CD4-positive, alpha-beta T cell (primary cell): ENCODE data around the gene CCT2. TPM values are rescaled to one million over a fixed set of nuclear protein-coding genes. Genes with fewer than 3 reads are reported as not detected.

Experiments
- ATAC-seq: fragments of 200-7000 bp; cut with Tn5 transposase; one replicate; pipeline ENCODE4 v1.10.0; 2022; ENCODE audit warnings: mild to moderate bottlenecking; ENCODE audit not compliant: poor library complexity
- CTCF ChIA-PET: fragments of 350-600 bp; sonication (Branson Sonifier 250); formaldehyde crosslinking; loops from one replicate; lab custom pipeline; 2021; ENCODE audit warnings: antibody characterized with exemption, inconsistent platforms; lab: Charles Lee
- POLR2A ChIA-PET: fragments of 350-600 bp; sonication (Branson Sonifier 250); formaldehyde crosslinking; loops from one replicate; lab custom pipeline; 2021; ENCODE audit warnings: antibody characterized with exemption, inconsistent platforms; lab: Charles Lee
- DNase-seq, 14 experiments: peaks; one replicate each; pipeline ENCODE4 v3.0.0-alpha.2; 2013 to 2020; ENCODE audit warnings: mixed read lengths in 2 of 14
- H3K27ac ChIP-seq, 2 donors: one replicate each; pipeline versions ENCODE4 v1.5.1 to v1.7.0; 2013; ENCODE audit warnings: low read length in 2 of 2, low read depth in 1 of 2, mild to moderate bottlenecking in 1 of 2
- H3K27me3 ChIP-seq, 2 experiments: 1 replicate in 1 of 2; 2 replicates in 1 of 2; pipeline versions ENCODE4 v1.6.1 to v1.7.0; 2013; ENCODE audit warnings: low read length in 2 of 2, control low read depth in 1 of 2, mild to moderate bottlenecking in 1 of 2, moderate library complexity in 1 of 2; ENCODE audit not compliant: insufficient read depth in 2 of 2, control insufficient read depth in 1 of 2
- H3K36me3 ChIP-seq: one replicate; pipeline ENCODE4 v1.6.1; 2013; ENCODE audit warnings: low read length, control low read depth; ENCODE audit not compliant: insufficient read depth
- H3K4me1 ChIP-seq: one replicate; pipeline ENCODE4 v1.6.1; 2013; ENCODE audit warnings: low read length, control low read depth; ENCODE audit not compliant: insufficient read depth
- H3K4me3 ChIP-seq: one replicate; pipeline ENCODE4 v1.5.1; 2013; ENCODE audit warnings: mild to moderate bottlenecking, low read length, moderate library complexity
- H3K9me3 ChIP-seq, 2 experiments: 1 replicate in 1 of 2; 2 replicates in 1 of 2; pipeline versions ENCODE4 v1.6.1 to v1.7.0; 2013; ENCODE audit warnings: low read length in 2 of 2, mild to moderate bottlenecking in 2 of 2, control low read depth in 1 of 2, moderate library complexity in 1 of 2; ENCODE audit not compliant: control insufficient read depth in 1 of 2, insufficient read depth in 1 of 2
- H3K27ac Mint-ChIP-seq: one replicate; pipeline ENCODE4 v1.8.0; 2020; ENCODE audit warnings: mixed read lengths
- H3K27me3 Mint-ChIP-seq: one replicate; pipeline ENCODE4 v1.8.0; 2021; ENCODE audit warnings: mixed read lengths
- H3K36me3 Mint-ChIP-seq: one replicate; pipeline ENCODE4 v1.8.0; 2021; ENCODE audit warnings: low read depth, mixed read lengths
- H3K4me1 Mint-ChIP-seq: one replicate; pipeline ENCODE4 v1.8.0; 2021; ENCODE audit warnings: low read depth, mixed read lengths
- H3K4me3 Mint-ChIP-seq: one replicate; pipeline ENCODE4 v1.8.0; 2020; ENCODE audit warnings: mild to moderate bottlenecking, mixed read lengths
- H3K9me3 Mint-ChIP-seq: one replicate; pipeline ENCODE4 v1.8.0; 2020; ENCODE audit warnings: mixed read lengths
- intact Hi-C, 2 experiments: fragments of 100-400 bp; cut with DNase I in 1 of 2; cut with micrococcal nuclease in 1 of 2; formaldehyde crosslinking; loops; one replicate each; pipeline versions ENCODE4 v1.15.1 to v1.9.0; 2023 to 2025; cut with DNase I, micrococcal nuclease
- total RNA-seq, 174 experiments: library from RNA in 2 of 174; stranded (reverse) in 2 of 174; gene quantifications; one replicate each; pipeline ENCODE4 v1.2.3 and lab custom pipeline; 2021 to 2026
- TF ChIP-seq, protein P1 (sequence below): fragments of 200-600 bp; IDR thresholded peaks from one replicate; pipeline ENCODE4 v1.8.0; 2022; ENCODE audit warnings: antibody characterized with exemption, mild to moderate bottlenecking

CCT2 gene
- total RNA-seq, 2 experiments from 2014 or later: 173 to 177 TPM

DNA sequence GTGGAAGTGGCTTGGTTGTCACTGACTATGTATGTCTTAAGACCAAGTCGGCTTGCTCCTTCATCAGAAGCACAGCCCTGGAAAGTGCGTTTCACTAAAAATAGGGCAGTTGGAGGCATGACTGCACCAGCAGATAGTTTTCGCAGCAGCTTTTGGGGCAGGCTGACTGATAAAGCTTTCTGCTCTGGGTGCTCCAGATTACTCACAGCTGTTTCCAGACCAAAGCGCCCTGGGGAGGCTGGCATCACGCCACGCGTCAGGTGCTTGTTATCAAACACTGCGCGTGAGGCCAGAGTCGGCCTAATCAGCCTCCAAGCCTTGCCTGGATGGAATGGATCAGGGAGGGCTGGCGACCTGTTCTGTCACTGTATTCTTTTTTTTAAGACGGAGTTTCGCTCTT lies 38.7 kb downstream of the CCT2 start:
- Mint-ChIP-seq H3K4me3 (no peak overlapping the region), H3K9me3 (no peaks in the 10 kb centered on the region), H3K27me3 (peaks cover 22% of the 10 kb centered on the region), H3K4me1 (no peaks in the 10 kb centered on the region), H3K36me3 (no peaks in the 10 kb centered on the region), H3K27ac (no peak overlapping the region)
- ChIA-PET CTCF (no interaction called here), POLR2A (no interaction called here)
- DNase-seq (no peak), ATAC-seq (no peak)
- no peaks in the 10 kb centered on the region for H3K4me1 ChIP-seq
- TF ChIP-seq, protein P1, sequence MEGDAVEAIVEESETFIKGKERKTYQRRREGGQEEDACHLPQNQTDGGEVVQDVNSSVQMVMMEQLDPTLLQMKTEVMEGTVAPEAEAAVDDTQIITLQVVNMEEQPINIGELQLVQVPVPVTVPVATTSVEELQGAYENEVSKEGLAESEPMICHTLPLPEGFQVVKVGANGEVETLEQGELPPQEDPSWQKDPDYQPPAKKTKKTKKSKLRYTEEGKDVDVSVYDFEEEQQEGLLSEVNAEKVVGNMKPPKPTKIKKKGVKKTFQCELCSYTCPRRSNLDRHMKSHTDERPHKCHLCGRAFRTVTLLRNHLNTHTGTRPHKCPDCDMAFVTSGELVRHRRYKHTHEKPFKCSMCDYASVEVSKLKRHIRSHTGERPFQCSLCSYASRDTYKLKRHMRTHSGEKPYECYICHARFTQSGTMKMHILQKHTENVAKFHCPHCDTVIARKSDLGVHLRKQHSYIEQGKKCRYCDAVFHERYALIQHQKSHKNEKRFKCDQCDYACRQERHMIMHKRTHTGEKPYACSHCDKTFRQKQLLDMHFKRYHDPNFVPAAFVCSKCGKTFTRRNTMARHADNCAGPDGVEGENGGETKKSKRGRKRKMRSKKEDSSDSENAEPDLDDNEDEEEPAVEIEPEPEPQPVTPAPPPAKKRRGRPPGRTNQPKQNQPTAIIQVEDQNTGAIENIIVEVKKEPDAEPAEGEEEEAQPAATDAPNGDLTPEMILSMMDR: no peak
- H3K36me3 ChIP-seq: no peaks in the 10 kb centered on the region
- H3K27ac ChIP-seq: no peak overlapping the region
- H3K27me3 ChIP-seq: no peaks in the 10 kb centered on the region
- H3K9me3 ChIP-seq: no peaks in the 10 kb centered on the region
- intact Hi-C loops: no loop called here
- no peak overlapping the region for H3K4me3 ChIP-seq

DNA sequence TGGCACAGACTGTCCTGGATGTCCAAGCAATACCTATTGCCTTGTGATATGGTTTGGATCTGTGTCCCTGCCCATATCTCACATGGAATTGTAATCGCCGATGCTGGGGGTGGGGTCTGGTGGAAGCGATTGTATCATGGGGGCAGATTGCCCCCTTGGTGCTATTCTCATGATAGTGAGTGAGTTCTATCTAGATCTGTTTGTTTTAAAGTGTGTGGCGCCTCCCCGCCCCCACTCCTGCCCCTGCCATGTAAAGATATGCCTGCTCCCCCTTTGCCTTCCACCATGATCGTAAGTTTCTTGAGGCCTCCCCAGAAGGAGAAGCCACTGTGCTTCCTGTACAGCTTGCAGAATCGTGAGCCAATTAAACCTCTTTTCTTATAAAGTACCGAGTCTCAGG lies 42.2 kb downstream of the CCT2 start:
- no peaks in the 10 kb centered on the region for H3K9me3 Mint-ChIP-seq
- CTCF ChIA-PET: interaction anchor here (0.6 kb wide), 1 partner anchor 1760 kb away, joined by 3 read pairs; no protein-coding TSS in a partner anchor
- ATAC-seq: no peak
- no peaks in the 10 kb centered on the region for H3K4me1 Mint-ChIP-seq
- TF ChIP-seq, protein P1: no peak
- peaks cover 5% of the 10 kb centered on the region for H3K27me3 Mint-ChIP-seq
- Histone ChIP-seq H3K9me3 (no peaks in the 10 kb centered on the region), H3K4me1 (no peaks in the 10 kb centered on the region), H3K36me3 (no peaks in the 10 kb centered on the region), H3K27me3 (no peaks in the 10 kb centered on the region), H3K27ac (no peak overlapping the region), H3K4me3 (no peak overlapping the region)
- H3K36me3 Mint-ChIP-seq: no peaks in the 10 kb centered on the region
- no peak overlapping the region for H3K4me3 Mint-ChIP-seq
- POLR2A ChIA-PET: no interaction called here
- intact Hi-C loops: no loop called here
- no peak overlapping the region for H3K27ac Mint-ChIP-seq
- DNase-seq: no peak

GRCh38 chr12:69630191-69630590 lies 44.9 kb downstream of the CCT2 start:
- ChIA-PET CTCF (interaction anchor here (1.6 kb wide), 1 partner anchor 9 kb away, joined by 6 read pairs; no protein-coding TSS in a partner anchor), POLR2A (no interaction called here)
- ATAC-seq (no peak), DNase-seq (no peak)
- H3K27ac Mint-ChIP-seq: no peak overlapping the region
- no peaks in the 10 kb centered on the region for H3K4me1 ChIP-seq
- no peaks in the 10 kb centered on the region for H3K9me3 ChIP-seq
- H3K9me3 Mint-ChIP-seq: no peaks in the 10 kb centered on the region
- H3K4me3 Mint-ChIP-seq: no peak overlapping the region
- no peaks in the 10 kb centered on the region for H3K27me3 ChIP-seq
- H3K4me1 Mint-ChIP-seq: no peaks in the 10 kb centered on the region
- H3K36me3 ChIP-seq: no peaks in the 10 kb centered on the region
- intact Hi-C loops: no loop called here
- peaks cover 1% of the 10 kb centered on the region for H3K27me3 Mint-ChIP-seq
- H3K27ac ChIP-seq: no peak overlapping the region
- H3K4me3 ChIP-seq: no peak overlapping the region
- TF ChIP-seq, protein P1: no peak
- no peaks in the 10 kb centered on the region for H3K36me3 Mint-ChIP-seq
